Endothelial cell of umbilical vein (primary cell): ENCODE results near the gene ATOX1. TPM values are rescaled to one million over a fixed set of nuclear protein-coding genes. Genes with fewer than 3 reads are reported as not detected.

Source experiments
- BruUV-seq: library from RNA; stranded (reverse); fragments of 400-500 nt; replicated peaks from 2 replicates; lab custom pipeline; 2021; lab: Mats Ljungman, UMichigan
- CTCF ChIA-PET: fragments of 300-600, 350-600 bp; sonication (Branson Sonifier 250); formaldehyde crosslinking; loops from one replicate; lab custom pipeline; 2021; ENCODE audit warnings: antibody characterized with exemption, inconsistent platforms; lab: Charles Lee
- POLR2A ChIA-PET: fragments of 300-600, 350-600 bp; sonication (Branson Sonifier 250); formaldehyde crosslinking; loops from one replicate; lab custom pipeline; 2021; ENCODE audit warnings: antibody characterized with exemption, inconsistent platforms; lab: Charles Lee
- DNase-seq: peaks from one replicate; pipeline ENCODE4 v3.0.0-alpha.2; 2011; ENCODE audit warnings: low read depth, low spot score
- FAIRE-seq: peaks from 2 replicates; lab custom pipeline; 2011; peaks lifted over from hg19 to GRCh38; lab: Jason Lieb, UNC
- H2AFZ ChIP-seq: 2 replicates; pipeline ENCODE4 v1.6.0; 2012; ENCODE audit warnings: low read depth, low read length, control low read depth, inconsistent platforms
- H3K27ac ChIP-seq: 2 replicates; pipeline ENCODE4 v1.5.1; 2011; ENCODE audit warnings: low read depth, mild to moderate bottlenecking, control low read depth, low read length, moderate library complexity; ENCODE audit not compliant: insufficient read depth
- H3K27me3 ChIP-seq, 2 experiments: 2 replicates each; pipeline versions ENCODE4 v1.6.0 to v1.6.1; 2011; ENCODE audit warnings: low read length in 2 of 2, mixed read lengths in 1 of 2; ENCODE audit not compliant: control insufficient read depth in 2 of 2, insufficient read depth in 2 of 2
- H3K36me3 ChIP-seq, 2 experiments: 2 replicates in 1 of 2; 3 replicates in 1 of 2; pipeline ENCODE4 v1.5.1; 2011; ENCODE audit warnings: low read length in 2 of 2, mild to moderate bottlenecking in 1 of 2, moderate library complexity in 1 of 2; ENCODE audit not compliant: control insufficient read depth in 2 of 2, insufficient read depth in 2 of 2; ENCODE audit errors: extremely low read depth in 1 of 2
- H3K4me1 ChIP-seq: 3 replicates; pipeline ENCODE4 v1.5.1; 2011; ENCODE audit warnings: mild to moderate bottlenecking, low read length; ENCODE audit not compliant: control insufficient read depth, insufficient read depth; ENCODE audit errors: extremely low read depth
- H3K4me2 ChIP-seq: 2 replicates; pipeline ENCODE4 v1.6.1; 2011; ENCODE audit warnings: low read length, control low read depth, mixed read lengths; ENCODE audit not compliant: insufficient read depth
- H3K4me3 ChIP-seq, 3 experiments: fragments of 200-600 bp in 1 of 3; sonication (generic), shearing (Covaris generic) in 1 of 3; replicated peaks in 1 of 3; 2 replicates each; pipeline ENCODE4 v1.5.1; 2011 to 2016; ENCODE audit warnings: control low read depth in 3 of 3, low read length in 3 of 3, mild to moderate bottlenecking in 2 of 3, inconsistent platforms in 1 of 3, low read depth in 1 of 3, moderate library complexity in 1 of 3; ENCODE audit not compliant: insufficient read depth in 1 of 3
- H3K79me2 ChIP-seq: 2 replicates; pipeline ENCODE4 v1.6.0; 2012; ENCODE audit warnings: low read length, inconsistent platforms; ENCODE audit not compliant: control insufficient read depth, insufficient read depth
- H3K9ac ChIP-seq: replicated peaks from 2 replicates; pipeline ENCODE3; 2011; ENCODE audit warnings: low read length, control low read depth; ENCODE audit not compliant: insufficient read depth; ENCODE audit errors: extremely low read depth
- H3K9me1 ChIP-seq: replicated peaks from 3 replicates; pipeline ENCODE4 v1.6.0; 2011; ENCODE audit warnings: mild to moderate bottlenecking, low read length; ENCODE audit not compliant: control insufficient read depth, insufficient read depth; ENCODE audit errors: extremely low read depth
- H3K9me3 ChIP-seq: replicated peaks from 2 replicates; pipeline ENCODE4 v1.5.1; 2012; ENCODE audit warnings: low read length, inconsistent platforms; ENCODE audit not compliant: control insufficient read depth, insufficient read depth
- H4K20me1 ChIP-seq: replicated peaks from 2 replicates; pipeline ENCODE3; 2011; ENCODE audit warnings: mild to moderate bottlenecking, low read length; ENCODE audit not compliant: control insufficient read depth, insufficient read depth; ENCODE audit errors: extremely low read depth
- EZH2 ChIP-seq: IDR thresholded peaks from 2 replicates; pipeline ENCODE4 v1.6.1; 2012; ENCODE audit warnings: borderline replicate concordance, low read depth, mild to moderate bottlenecking, moderate library complexity, low read length, inconsistent platforms; ENCODE audit not compliant: severe bottlenecking
- FOS ChIP-seq: IDR thresholded peaks from 2 replicates; pipeline ENCODE4 v1.6.1; 2011; ENCODE audit warnings: mild to moderate bottlenecking, low read length, moderate library complexity, borderline replicate concordance; ENCODE audit not compliant: insufficient read depth
- GATA2 ChIP-seq: IDR thresholded peaks from 2 replicates; pipeline ENCODE4 v1.7.0; 2011; ENCODE audit warnings: low read depth, mild to moderate bottlenecking, moderate library complexity, mixed read lengths, low read length; ENCODE audit not compliant: insufficient read length, insufficient read depth
- JUN ChIP-seq: IDR thresholded peaks from 2 replicates; pipeline ENCODE4 v1.6.1; 2011; ENCODE audit warnings: borderline replicate concordance, low read depth; ENCODE audit not compliant: insufficient read length, insufficient read depth
- MYC ChIP-seq: IDR thresholded peaks from one replicate; pipeline ENCODE4 v1.6.1; 2011; ENCODE audit warnings: mild to moderate bottlenecking, low read depth, low read length
- POLR2A ChIP-seq: IDR thresholded peaks from 2 replicates; pipeline ENCODE4 v1.6.1; 2012; ENCODE audit warnings: low read depth, mild to moderate bottlenecking, control low read depth, low read length
- POLR2AphosphoS5 ChIP-seq: IDR thresholded peaks from 2 replicates; pipeline ENCODE4 v1.6.1; 2012; ENCODE audit warnings: low read depth, mild to moderate bottlenecking, control low read depth, low read length, moderate library complexity; ENCODE audit not compliant: insufficient read depth
- dilution Hi-C: fragments of 300-500 bp; cut with MboI; formaldehyde crosslinking; loops from one replicate; pipeline ENCODE4 v1.15.0; 2019; ENCODE audit warnings: low sequenced_read_pairs; ENCODE audit not compliant: extremely low pct_ligation_motif_present
- intact Hi-C: fragments of 100-400 bp; cut with micrococcal nuclease; formaldehyde crosslinking; loops from one replicate; pipeline ENCODE4 v1.10.0; 2022
- polyA plus RNA-seq, 4 experiments: library from polyadenylated mRNA; depleted of rRNA in 3 of 4; stranded (reverse) in 3 of 4; unstranded in 1 of 4; fragments of >200 nt; gene quantifications; 2 replicates each; pipeline versions ENCODE4 v1.2.1 to v1.2.3, GENCODE V29; 2011 to 2012; ENCODE audit warnings: missing spikeins in 1 of 4
- total RNA-seq: library from RNA; stranded (reverse); gene quantifications from 2 replicates; pipeline ENCODE4 v1.2.3, GENCODE V29; 2021
- TF ChIP-seq, protein P1 (sequence below): IDR thresholded peaks from 2 replicates; pipeline ENCODE4 v1.6.1; 2011; ENCODE audit not compliant: insufficient read depth, insufficient read length
- TF ChIP-seq, protein P2 (sequence below), 2 donors: IDR thresholded peaks; 1 replicate in 1 of 2; 2 replicates in 1 of 2; pipeline ENCODE4 v1.5.1; 2011; ENCODE audit warnings: low read length in 2 of 2, mild to moderate bottlenecking in 2 of 2, moderate library complexity in 2 of 2, control low read depth in 1 of 2, inconsistent platforms in 1 of 2, low read depth in 1 of 2; ENCODE audit not compliant: insufficient read depth in 1 of 2; ENCODE audit errors: extremely low read depth in 1 of 2

The ATOX1 gene
- total and polyA plus RNA-seq, 2 donors (not counting 3 experiments of a cell fraction or from before 2014, with no cell fraction given): 113 to 292 TPM

DNA sequence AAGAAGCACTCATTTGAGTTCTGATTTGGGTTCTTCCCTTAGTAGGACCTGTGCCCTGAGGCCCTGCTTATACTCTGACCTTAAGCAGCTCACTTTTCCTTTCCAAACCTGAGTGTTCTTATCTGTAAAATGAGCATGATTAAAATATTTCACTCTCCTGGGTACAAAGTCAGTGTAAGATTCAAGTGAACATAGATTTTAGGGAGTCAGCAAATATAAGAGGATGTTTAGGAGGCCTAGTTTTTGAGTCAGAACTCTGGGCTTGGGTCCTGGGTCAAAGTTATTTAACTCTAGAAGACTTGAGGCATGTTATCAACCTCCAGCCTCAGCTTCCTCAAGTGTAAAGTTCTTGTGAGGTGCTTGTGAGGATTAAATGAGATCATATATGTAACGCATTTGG lies 63.0 kb downstream of the ATOX1 start:
- H3K27ac ChIP-seq: no peak overlapping the region
- H4K20me1 ChIP-seq: no peaks in the 10 kb centered on the region
- FAIRE-seq: no peak
- H3K36me3 ChIP-seq: no peaks in the 10 kb centered on the region
- peaks cover 12% of the 10 kb centered on the region for H3K4me1 ChIP-seq
- no TSS peak for BruUV-seq
- H3K79me2 ChIP-seq: no peaks in the 10 kb centered on the region
- no peaks in the 10 kb centered on the region for H3K9me3 ChIP-seq
- CTCF ChIA-PET: interaction anchor here (1.2 to 1.7 kb wide), 4 partner anchors 8 to 46 kb away, joined by 3 to 10 read pairs (median 4); partner anchors contain the start of gene SPARC
- no peak overlapping the region for H3K9ac ChIP-seq
- H3K4me2 ChIP-seq: no peak overlapping the region
- H3K27me3 ChIP-seq: no peaks in the 10 kb centered on the region
- DNase-seq: no peak
- no peak overlapping the region for H2AFZ ChIP-seq
- dilution Hi-C loops: no loop called here
- TF ChIP-seq, protein P1, sequence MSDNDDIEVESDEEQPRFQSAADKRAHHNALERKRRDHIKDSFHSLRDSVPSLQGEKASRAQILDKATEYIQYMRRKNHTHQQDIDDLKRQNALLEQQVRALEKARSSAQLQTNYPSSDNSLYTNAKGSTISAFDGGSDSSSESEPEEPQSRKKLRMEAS: no peak
- no peak for TF ChIP-seq GATA2
- no peak for TF ChIP-seq POLR2AphosphoS5
- TF ChIP-seq, protein P2, sequence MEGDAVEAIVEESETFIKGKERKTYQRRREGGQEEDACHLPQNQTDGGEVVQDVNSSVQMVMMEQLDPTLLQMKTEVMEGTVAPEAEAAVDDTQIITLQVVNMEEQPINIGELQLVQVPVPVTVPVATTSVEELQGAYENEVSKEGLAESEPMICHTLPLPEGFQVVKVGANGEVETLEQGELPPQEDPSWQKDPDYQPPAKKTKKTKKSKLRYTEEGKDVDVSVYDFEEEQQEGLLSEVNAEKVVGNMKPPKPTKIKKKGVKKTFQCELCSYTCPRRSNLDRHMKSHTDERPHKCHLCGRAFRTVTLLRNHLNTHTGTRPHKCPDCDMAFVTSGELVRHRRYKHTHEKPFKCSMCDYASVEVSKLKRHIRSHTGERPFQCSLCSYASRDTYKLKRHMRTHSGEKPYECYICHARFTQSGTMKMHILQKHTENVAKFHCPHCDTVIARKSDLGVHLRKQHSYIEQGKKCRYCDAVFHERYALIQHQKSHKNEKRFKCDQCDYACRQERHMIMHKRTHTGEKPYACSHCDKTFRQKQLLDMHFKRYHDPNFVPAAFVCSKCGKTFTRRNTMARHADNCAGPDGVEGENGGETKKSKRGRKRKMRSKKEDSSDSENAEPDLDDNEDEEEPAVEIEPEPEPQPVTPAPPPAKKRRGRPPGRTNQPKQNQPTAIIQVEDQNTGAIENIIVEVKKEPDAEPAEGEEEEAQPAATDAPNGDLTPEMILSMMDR (IDR thresholded peaks at IDR 0.05; ENCODE audit: extremely low read depth in 1 of 2, insufficient read depth in 1 of 2, low read depth in 1 of 2, low read length in 2 of 2): no peak
- no peak for TF ChIP-seq JUN
- no peak for TF ChIP-seq FOS
- no peak for TF ChIP-seq MYC
- no peak for TF ChIP-seq EZH2
- no peak for TF ChIP-seq POLR2A
- H3K4me3 ChIP-seq: no peak overlapping the region
- POLR2A ChIA-PET: interaction anchor here (1.8 to 6.3 kb wide), 2 partner anchors 8 to 11 kb away, joined by 4 to 76 read pairs; partner anchors contain the start of gene SPARC
- no peaks in the 10 kb centered on the region for H3K9me1 ChIP-seq
- intact Hi-C loops: no loop called here
